Natural killer cell (primary cell): ENCODE measurements around the gene PLEKHB2. TPM values are rescaled to one million over a fixed set of nuclear protein-coding genes. Genes with fewer than 3 reads are reported as not detected.

Experiments used
- ATAC-seq, 3 donors: fragments of 150-1000 bp in 2 of 3; fragments of 200-7000 bp in 1 of 3; cut with Tn5 transposase; 1 replicate in 1 of 3; 2 replicates in 2 of 3; pipeline ENCODE4 v1.10.0; 2021; ENCODE audit warnings: mild to moderate bottlenecking in 2 of 3, moderate library complexity in 2 of 3
- DNase-seq, 2 donors: peaks; one replicate each; pipeline versions ENCODE4 v3.0.0 to v3.0.0-alpha.2; 2013 to 2021; ENCODE audit warnings: mixed read lengths in 1 of 2
- H3K27ac ChIP-seq: one replicate; pipeline ENCODE4 v1.5.1; 2013; ENCODE audit warnings: mild to moderate bottlenecking, low read length
- H3K27me3 ChIP-seq: one replicate; pipeline ENCODE4 v1.6.1; 2013; ENCODE audit warnings: low read length; ENCODE audit not compliant: control insufficient read depth, insufficient read depth
- H3K36me3 ChIP-seq: one replicate; pipeline ENCODE4 v1.6.1; 2013; ENCODE audit warnings: low read length; ENCODE audit not compliant: control insufficient read depth, insufficient read depth
- H3K4me1 ChIP-seq: one replicate; pipeline ENCODE4 v1.6.1; 2013; ENCODE audit warnings: low read length; ENCODE audit not compliant: control insufficient read depth, insufficient read depth
- H3K4me3 ChIP-seq: one replicate; pipeline ENCODE4 v1.5.1; 2013; ENCODE audit warnings: low read length
- H3K9me3 ChIP-seq: one replicate; pipeline ENCODE4 v1.6.1; 2013; ENCODE audit warnings: low read length; ENCODE audit not compliant: control insufficient read depth, insufficient read depth
- H3K27ac Mint-ChIP-seq, 2 donors: one replicate each; pipeline ENCODE4 v1.8.0; 2022; ENCODE audit warnings: mild to moderate bottlenecking in 2 of 2, mixed read lengths in 2 of 2, moderate library complexity in 1 of 2
- H3K27me3 Mint-ChIP-seq, 2 donors: one replicate each; pipeline ENCODE4 v1.8.0; 2022; ENCODE audit warnings: low read depth in 2 of 2, mixed read lengths in 2 of 2
- H3K36me3 Mint-ChIP-seq: one replicate; pipeline ENCODE4 v1.8.0; 2022; ENCODE audit warnings: mixed read lengths
- H3K4me1 Mint-ChIP-seq, 2 donors: one replicate each; pipeline ENCODE4 v1.8.0; 2022; ENCODE audit warnings: mixed read lengths in 2 of 2
- H3K4me3 Mint-ChIP-seq: one replicate; pipeline ENCODE4 v1.8.0; 2022; ENCODE audit warnings: mild to moderate bottlenecking, moderate library complexity, mixed read lengths
- H3K9me3 Mint-ChIP-seq, 2 donors: one replicate each; pipeline ENCODE4 v1.8.0; 2022; ENCODE audit warnings: mixed read lengths in 2 of 2
- WGBS: methylation state at CpG from one replicate; pipeline ENCODE4 v1.1.7; 2013; ENCODE audit warnings: missing lambda C conversion rate; ENCODE audit not compliant: insufficient coverage; 5-methylcytosine and 5-hydroxymethylcytosine counted together
- intact Hi-C: fragments of 100-400 bp; cut with micrococcal nuclease; formaldehyde crosslinking; loops from one replicate; pipeline ENCODE4 v1.14.2; 2022
- total RNA-seq, 4 donors: library from RNA; stranded (reverse); fragments of 120-200 nt in 1 of 4; gene quantifications; one replicate each; pipeline versions ENCODE4 v1.2.3 to v1.2.4, GENCODE V29; 2013 to 2022
- TF ChIP-seq, protein P1 (sequence below): fragments of 200-600 bp; IDR thresholded peaks from one replicate; pipeline ENCODE4 v1.8.0; 2022; ENCODE audit warnings: antibody characterized with exemption

PLEKHB2 gene
- total RNA-seq, 3 donors from 2014 or later (not counting 1 experiment from before 2014, with no cell fraction given) = 75.6 to 78.7 (median 77.4) TPM

DNA sequence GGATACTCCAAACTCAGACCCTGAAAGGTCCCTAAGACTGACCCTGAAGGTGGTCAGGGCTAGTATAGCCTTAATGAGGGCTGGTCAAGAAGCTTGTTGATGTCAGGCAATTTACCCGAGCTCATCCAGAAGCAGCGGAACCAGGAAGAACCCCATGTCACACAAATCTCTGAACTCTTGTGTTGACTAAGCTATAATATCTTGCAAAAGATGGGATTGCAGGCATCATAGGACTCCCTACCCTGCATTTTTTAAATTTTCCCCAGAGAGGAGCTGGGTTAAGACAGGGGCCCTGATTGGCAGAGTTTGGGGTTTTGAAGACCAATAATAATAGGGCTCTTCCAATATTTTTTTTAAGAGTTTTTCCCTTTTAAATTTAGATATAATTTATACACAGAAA, 2.0 kb upstream of the PLEKHB2 start:
- Histone ChIP-seq H3K4me1 (peaks cover 26% of the 10 kb centered on the region), H3K36me3 (peaks cover 2% of the 10 kb centered on the region), H3K9me3 (no peaks in the 10 kb centered on the region), H3K27me3 (no peaks in the 10 kb centered on the region), H3K4me3 (no peak overlapping the region), H3K27ac (no peak overlapping the region)
- no peak for DNase-seq
- H3K4me3 Mint-ChIP-seq = no peak overlapping the region
- H3K9me3 Mint-ChIP-seq = no peaks in the 10 kb centered on the region
- H3K4me1 Mint-ChIP-seq = peaks cover 37 to 39% of the 10 kb centered on the region in 2 donors
- intact Hi-C loops = loop anchor here (10.0 kb wide), 1 partner anchor 308 kb away; no protein-coding TSS in a partner anchor
- WGBS = 95% methylated on average over 2 of the region's 2 CpGs
- TF ChIP-seq, protein P1, sequence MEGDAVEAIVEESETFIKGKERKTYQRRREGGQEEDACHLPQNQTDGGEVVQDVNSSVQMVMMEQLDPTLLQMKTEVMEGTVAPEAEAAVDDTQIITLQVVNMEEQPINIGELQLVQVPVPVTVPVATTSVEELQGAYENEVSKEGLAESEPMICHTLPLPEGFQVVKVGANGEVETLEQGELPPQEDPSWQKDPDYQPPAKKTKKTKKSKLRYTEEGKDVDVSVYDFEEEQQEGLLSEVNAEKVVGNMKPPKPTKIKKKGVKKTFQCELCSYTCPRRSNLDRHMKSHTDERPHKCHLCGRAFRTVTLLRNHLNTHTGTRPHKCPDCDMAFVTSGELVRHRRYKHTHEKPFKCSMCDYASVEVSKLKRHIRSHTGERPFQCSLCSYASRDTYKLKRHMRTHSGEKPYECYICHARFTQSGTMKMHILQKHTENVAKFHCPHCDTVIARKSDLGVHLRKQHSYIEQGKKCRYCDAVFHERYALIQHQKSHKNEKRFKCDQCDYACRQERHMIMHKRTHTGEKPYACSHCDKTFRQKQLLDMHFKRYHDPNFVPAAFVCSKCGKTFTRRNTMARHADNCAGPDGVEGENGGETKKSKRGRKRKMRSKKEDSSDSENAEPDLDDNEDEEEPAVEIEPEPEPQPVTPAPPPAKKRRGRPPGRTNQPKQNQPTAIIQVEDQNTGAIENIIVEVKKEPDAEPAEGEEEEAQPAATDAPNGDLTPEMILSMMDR = no peak
- H3K27me3 Mint-ChIP-seq = no peaks in the 10 kb centered on the region
- no peak for ATAC-seq
- no peaks in the 10 kb centered on the region for H3K36me3 Mint-ChIP-seq
- no peak overlapping the region for H3K27ac Mint-ChIP-seq

DNA sequence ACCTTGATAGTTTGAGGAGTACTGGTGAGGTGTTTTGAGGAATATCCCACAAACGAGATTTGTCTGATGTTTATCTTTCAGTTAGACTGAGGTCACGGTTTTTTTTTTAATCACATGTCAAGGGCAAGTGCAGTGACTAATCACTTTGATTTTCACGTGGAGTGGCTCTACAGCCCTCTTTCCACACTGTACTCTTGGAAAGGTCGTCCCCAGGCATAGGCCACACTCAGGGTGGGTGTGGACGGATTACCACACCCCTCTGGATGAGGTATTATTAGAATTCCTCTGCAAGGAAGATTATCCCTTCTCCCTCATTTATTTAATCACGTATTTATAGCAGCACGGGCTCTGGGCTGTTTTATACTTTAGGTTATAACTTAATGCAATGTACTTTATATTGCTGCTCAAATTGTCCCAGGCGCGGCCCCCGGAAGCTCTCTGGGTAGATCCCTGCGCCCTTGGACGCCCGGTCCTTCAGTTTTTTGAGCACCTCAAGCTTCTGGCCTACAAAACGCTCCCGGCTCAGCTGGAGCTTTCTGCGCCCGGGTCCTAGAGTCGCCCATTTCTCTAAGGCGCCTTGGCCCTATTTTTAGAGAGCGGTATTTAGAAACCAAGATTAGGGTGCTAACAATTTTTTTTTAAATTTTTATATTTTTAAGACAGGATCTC, 515 bp upstream of the PLEKHB2 start:
- peak; percentile 69 to 86 (median 73) for ATAC-seq
- H3K4me3 ChIP-seq = peak overlapping the region; percentile 100

DNA sequence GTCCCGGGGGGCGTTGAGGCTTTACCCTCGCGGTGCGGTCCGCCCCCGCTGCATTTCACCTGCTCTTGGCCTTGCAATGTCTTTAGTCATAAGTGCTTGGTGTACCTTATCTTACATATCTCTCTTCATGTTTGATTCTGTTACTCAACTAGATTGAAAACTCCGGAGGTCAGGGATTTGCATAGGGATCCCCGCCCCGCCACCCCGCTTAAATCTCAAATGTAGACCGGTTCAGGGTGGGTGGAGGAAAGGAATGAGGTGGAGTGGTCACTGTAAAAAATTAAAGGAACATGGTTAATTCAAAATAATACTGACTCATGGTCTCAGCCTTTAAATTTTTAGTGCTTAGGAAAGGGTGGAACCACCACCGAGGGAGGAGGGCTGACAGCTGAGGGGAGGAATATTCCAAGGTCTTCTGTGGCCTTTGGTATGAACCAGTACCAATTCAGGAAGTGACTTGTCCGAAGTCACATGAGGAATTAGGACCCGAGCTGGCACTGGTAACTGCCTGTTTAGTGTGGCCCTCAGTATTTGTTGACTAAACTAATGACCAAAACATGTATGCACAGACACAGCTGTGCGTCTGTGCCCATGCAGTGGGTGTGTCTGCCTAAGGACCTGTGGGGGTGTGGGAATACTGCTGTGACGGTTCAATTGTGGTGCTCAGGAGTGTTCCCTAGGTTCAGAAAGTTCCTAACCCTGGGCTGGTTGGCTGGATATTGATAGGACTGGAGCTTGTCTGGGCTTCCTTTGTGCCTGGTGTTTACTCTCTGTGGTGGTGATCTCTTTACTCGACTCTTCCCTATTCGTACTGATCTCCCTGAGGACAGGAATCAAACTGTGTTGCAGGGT, 1.0 kb downstream of the PLEKHB2 start:
- ATAC-seq (peak in 1 of 3 donors; percentile 7), DNase-seq (peak in 1 of 2 donors; percentile 42)
- H3K4me3 ChIP-seq = peak overlapping the region; percentile 100
- Mint-ChIP-seq H3K27me3 (no peaks in the 10 kb centered on the region), H3K4me3 (peak overlapping the region; percentile 94), H3K27ac (peak overlapping the region; percentile 89 to 96), H3K36me3 (no peaks in the 10 kb centered on the region), H3K9me3 (no peaks in the 10 kb centered on the region), H3K4me1 (peaks cover 47 to 54% of the 10 kb centered on the region in 2 donors)
- intact Hi-C loops = loop anchor here (10.0 kb wide), 1 partner anchor 311 kb away; no protein-coding TSS in a partner anchor
- TF ChIP-seq, protein P1 = no peak
- H3K9me3 ChIP-seq = no peaks in the 10 kb centered on the region
- H3K27ac ChIP-seq = peak overlapping the region; percentile 84
- H3K36me3 ChIP-seq = peaks cover 2% of the 10 kb centered on the region
- 6% methylated on average over 19 of the region's 19 CpGs for WGBS
- H3K4me1 ChIP-seq = peaks cover 26% of the 10 kb centered on the region
- H3K27me3 ChIP-seq = no peaks in the 10 kb centered on the region

More for the DNA sequence above, 515 bp upstream of the PLEKHB2 start:
- Histone ChIP-seq H3K27ac (peak overlapping the region; percentile 84), H3K27me3 (no peaks in the 10 kb centered on the region), H3K36me3 (peaks cover 2% of the 10 kb centered on the region), H3K9me3 (no peaks in the 10 kb centered on the region), H3K4me1 (peaks cover 26% of the 10 kb centered on the region)
- WGBS = under 1% methylated on average over 14 of the region's 20 CpGs
- Mint-ChIP-seq H3K4me3 (peak overlapping the region; percentile 94), H3K36me3 (no peaks in the 10 kb centered on the region), H3K27ac (peak overlapping the region; percentile 89 to 96), H3K4me1 (peaks cover 40 to 45% of the 10 kb centered on the region in 2 donors), H3K27me3 (no peaks in the 10 kb centered on the region), H3K9me3 (no peaks in the 10 kb centered on the region)
- peak in 1 of 2 donors; percentile 81 for DNase-seq
- TF ChIP-seq, protein P1 = no peak
- intact Hi-C loops = loop anchor here (1.0 to 10.0 kb wide), 2 partner anchors 11 to 310 kb away; partner anchors contain the start of gene FAM168B
